GM21381 (cell line): ENCODE measurements around the gene RPS24.

Experiments used
- ATAC-seq: cut with Tn5 transposase; IDR thresholded peaks from one replicate; pipeline ENCODE4 v1.9.1; 2021; ENCODE audit warnings: mild to moderate bottlenecking, moderate library complexity; ENCODE audit not compliant: unreplicated experiment

The RPS24 gene

DNA sequence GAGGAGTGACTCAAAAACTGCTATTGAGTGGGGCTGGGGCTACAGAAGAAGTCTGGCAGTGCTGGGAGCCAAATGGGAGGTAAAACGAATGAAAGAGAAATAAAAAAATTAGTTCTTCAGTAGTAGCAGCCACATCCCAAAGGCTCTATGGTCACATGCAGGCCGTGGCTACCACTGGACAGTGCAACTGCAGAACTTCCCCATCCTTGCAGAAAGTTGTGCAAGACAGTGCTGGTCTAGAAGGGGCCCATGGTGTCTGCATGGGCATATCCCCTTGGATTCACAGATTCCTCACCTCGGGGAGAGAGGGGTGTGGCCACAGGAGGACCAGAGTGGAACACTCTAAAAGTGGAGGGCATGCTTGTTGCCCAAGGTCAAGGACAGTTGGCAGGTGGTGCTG is 47.6 kb downstream of the RPS24 start:
- no peak for ATAC-seq

- ATAC-seq = no peak
These were observed 49.0 kb downstream of the RPS24 start for GRCh38 chr10:78082636-78083035.
